ENCODE data around the gene MMP12.
"Not testable (repeated sequence)": the region's sequence is repeated elsewhere in the genome, so short reads cannot be mapped to it uniquely, and the experiment has no call there.

MMP12 gene

DNA sequence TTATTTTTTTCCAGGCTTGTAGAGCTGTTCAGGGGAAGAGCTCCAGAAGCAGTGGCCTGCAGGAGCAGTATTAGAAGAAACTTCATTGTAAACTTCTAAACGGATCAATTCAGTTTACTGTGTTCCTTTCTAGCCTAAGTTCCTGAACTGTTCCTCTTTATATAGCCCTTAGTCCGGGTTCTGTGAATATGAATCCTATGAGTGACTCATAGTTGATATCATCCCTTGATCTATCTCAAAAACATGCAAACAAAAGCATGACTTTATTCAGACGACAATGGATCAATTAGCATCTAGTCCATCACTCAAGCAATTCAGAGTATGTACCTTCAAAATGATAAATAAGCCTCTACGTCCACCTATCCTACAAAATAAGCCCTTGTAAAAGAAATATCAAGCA, at the start of gene MMP12:
MMP12 (minus strand) TSS at position 131 of the 400 bp plus-strand sequence; CDS start at position 86, 45 bp downstream.
- no peak for DNase-seq

DNA sequence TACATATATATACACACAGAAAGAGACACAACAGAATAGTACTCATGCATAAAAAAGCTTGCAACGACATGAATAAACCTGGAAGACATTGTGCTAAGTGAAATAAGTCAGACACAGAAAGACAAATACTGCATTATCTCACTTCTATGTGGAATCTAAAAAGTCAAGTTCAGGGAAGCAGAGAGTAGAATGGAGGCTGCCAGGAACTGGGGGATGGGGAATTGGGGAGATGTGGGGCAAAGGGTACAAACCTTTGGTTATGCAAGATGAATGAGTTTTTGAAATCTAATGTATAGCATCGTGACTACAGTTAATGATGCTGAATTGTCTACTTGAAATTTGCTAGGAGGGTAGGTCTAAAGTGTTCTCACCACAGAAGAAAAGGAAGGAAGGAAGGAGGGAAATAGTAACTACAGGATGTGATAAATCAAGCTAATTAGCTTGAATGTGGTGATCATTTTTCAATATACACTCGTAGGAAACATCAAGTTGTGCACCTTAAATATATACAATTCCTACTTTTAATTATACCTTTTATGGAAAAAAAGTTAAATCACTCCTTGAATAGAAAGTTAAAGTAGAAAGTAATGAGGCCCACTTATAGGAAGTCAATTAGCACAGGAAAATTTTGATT, 46.9 kb upstream of the MMP12 start:
- DNase-seq: no peak

DNA sequence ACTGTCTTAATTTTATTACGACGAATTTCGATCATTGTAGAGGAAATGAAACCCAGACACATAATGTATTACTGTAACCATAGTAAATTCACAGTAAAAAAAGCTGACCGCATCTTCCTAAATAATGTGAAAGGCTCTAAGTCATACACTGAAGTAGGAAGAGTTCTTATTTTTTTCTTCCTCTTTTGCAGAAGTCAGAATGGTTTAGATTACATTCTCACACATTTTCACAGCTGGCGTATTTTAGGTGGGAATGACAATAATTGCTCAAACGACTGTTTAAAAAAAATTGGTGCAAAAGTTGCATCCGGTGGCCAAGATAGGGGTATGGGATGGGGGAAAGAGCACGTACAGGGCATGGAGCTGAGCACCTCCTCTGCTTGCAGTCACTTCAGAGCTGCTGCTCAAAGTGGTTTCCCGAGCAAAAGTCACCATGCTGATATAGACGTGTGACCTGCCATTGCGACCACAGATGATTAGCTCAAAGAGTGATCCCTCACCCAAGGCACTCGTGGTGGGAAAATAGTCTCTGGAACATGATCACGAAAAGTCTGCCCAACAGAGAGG, 45.4 kb upstream of the MMP12 start:
- DNase-seq: no peak

DNA sequence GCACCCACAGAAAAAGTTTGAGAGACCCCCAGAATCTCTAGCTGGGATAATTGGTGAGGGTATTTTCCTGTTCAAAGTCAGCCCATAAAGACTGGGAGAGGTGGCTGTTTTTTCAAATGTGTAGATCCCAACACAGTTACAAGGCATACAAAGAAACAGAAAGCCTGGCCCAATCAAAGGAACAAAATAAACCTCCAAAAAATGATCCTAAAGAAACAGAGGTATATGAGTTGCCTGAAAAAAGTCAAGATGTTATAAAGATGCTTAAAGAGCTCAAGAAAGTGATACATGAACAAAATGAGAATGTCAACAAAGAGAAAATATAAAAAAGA, 40.2 kb upstream of the MMP12 start:
- DNase-seq: no peak

DNA sequence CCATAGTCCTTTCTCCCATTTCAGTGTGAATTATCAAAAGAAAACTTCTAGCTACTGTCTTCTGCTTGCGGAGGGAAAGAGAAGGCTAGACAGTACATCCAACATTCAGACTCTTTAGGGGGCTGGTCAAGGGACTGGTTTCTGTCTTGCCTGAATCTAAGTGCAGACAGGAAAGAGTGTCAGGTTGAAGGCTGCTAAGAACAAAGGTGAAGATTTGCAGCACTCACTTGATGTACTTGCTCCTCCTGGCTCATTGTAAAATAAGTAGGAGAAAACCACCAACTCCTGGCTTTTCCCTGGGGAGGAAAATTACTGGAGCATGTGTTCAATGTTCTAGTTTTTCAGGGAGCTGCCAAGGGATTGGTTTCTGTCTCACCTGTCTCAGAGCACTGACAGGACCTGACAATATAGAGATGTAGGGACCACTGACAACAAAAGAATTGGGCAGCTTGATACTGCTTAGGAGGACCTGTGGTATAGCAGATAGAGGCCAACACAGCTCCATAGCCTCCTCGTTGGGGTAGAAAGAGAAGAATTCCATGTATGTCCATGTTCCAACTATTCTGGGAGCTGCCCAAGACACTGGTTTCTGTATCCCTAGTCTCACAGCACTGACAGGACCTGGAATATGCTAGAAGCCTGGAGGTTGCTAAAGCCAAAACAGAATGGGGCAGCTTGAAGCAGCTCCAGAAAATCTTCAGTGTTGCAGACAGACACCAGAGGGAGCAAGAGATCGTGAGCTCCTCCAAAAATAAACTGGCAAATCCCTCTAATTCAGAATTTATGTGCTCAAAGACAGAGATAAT, 39.7 kb upstream of the MMP12 start:
- DNase-seq: peak; percentile 41

DNA sequence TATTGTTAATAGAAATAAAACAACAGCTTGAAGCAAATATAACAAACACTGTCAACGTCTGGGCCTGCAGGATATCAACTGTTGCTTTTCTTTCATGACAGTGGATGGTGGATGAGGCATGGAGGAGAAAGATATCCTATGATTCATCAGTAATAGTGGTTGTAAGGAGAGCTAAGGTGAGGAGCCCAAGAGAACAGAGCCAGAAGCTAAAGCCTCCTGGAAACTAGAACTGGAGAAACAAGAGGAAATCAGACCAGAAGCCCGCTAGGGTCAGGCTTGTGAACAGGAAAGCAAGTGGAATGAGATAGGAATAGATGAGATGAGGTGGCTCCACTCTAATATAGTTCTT, 37.7 kb upstream of the MMP12 start:
- no peak for DNase-seq

DNA sequence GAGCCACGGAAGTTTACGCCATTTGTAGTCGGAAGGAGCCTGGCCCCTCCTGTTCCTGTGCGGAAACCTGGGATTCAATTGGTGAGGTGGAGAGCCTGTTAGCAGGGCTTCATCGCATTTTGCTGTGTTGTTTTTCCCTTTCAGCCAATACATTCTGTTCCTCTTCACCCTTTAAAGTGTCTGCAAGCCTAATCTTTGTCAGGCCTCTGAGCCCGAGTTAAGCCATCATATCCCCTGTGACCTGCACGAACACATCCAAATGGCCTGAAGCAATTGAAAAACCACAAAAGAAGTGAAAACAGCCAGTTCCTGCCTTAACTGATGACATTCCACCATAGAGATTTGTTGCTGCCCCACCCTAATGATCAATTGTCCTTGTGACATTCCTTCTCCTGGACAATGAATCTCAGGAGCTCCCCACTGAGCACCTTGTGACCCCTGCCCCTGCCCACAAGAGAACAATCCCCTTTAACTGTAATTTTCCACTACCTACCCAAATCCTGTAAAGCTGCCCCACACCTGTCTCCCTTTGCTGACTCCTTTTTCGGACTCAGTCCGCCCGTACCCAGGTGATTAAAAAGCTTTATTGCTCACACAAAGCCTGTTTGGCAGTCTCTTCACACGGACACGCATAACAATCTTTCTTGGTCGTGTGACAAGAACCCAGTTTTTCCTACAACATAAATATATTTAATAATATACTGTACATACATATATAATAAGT, 37.1 kb upstream of the MMP12 start:
- no peak for DNase-seq

DNA sequence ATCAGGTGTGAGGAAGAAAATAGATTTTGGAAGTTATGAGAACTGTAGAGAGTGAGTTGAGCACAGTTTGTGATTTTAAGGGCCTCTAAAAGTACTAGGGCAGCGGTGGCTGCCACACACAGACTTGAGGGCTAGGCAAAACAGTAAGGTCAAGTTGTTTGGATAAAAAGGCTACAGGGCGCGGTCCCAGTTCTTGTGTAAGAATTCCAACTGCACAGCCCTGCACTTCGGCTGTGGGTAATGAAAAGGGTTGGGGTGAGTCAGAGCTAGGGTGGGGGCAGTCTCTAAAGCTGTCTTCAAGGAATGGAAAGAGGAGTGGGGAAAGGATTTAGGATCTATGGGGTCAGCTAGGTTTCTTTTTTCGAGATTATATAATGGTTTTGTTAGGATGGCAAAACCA, 31.1 kb upstream of the MMP12 start:
- DNase-seq: not testable (repeated sequence)

DNA sequence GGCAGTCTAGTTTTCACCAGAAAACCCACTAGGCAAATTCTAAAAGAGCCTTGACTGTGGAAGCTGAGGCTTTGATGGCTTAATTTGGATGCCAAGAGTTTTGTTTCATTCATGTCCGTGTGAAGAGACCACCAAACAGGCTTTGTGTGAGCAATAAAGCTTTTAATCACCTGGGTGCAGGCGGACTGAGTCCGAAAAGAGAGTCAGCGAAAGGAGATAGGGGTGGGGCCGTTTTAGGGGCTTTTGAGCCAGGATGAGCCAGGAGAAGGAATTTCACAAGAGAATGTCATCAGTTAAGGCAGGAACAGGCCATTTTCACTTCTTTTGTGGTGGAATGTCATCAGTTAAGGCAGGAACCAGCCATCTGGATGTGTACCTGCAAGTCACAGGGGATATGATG, 29.1 kb upstream of the MMP12 start:
- DNase-seq: not testable (repeated sequence)

DNA sequence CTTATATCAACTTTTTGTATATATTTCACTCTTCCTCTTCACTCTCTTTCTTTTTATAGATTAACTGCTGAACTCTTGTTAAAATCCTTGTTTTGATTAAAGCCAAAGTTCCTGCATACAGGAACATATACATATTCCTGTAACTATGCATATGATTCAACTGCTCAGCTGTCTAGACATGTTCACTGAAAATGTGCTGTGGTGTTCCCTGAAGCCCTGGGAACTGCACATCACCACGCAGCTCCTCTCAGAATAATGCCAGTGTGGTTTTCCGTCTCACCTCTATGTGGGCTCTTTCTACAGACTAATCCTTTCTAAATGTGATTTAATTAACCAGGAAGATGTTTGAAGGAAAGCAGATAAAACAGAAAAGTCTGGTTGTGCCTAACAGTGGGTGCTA, 25.6 kb upstream of the MMP12 start:
- no peak for DNase-seq

DNA sequence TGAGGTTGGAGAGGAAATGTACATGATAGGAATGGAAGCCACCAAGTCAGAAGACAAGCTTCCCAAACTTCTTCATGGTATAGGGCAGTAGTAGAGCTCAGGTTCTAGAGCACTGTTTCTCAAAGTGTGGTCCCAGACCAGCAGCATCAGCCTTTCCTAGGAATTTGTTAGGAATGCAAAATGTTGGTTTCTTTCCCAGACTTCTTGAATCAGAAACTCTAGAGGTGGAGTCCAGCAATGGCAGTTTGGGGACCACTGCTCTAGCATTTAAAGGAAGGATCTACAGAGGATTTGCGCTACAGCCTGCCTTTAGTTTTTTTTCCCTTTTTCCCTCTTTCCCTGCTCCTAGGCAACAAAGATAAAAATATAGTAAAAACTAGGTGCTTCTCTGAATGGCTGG, 17.0 kb upstream of the MMP12 start:
- DNase-seq: no peak

DNA sequence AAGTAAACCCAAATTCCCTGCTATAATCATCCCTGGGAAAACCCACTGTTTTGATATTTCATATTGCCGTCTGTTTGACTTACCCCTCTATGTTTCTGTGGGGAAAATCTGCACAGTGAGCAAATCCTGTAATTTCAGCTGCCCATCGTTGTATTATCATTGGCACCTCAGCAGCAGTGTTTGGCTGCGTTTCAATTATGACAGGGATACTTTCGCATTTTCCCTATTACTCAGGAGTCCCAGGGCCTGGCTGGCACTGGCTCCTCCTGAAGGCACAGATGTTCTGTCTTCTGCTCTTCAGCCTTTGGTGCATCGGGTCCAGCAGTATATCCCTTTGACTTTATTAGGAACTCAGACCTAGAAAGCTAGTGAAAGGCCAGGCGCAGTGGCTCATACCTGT, 12.2 kb upstream of the MMP12 start:
- DNase-seq: no peak

DNA sequence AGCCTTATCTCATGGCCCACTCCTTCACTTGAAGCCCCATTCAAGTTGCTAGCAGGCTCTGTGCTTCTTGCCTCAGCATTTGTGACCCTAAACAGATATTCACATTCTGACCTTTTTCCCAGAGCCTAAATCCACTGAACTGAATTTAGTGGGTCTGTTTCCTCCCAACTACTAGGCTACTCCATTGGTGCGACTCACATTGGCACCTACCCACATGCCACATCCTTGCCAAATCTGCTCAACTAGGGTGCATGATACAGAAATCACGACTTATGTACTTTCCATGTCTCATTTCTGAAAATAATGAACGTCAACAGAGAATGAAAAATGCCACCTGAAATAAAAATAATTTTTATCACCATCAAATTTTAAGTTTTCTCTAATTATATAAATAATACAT, 8.4 kb upstream of the MMP12 start:
- DNase-seq: no peak

DNA sequence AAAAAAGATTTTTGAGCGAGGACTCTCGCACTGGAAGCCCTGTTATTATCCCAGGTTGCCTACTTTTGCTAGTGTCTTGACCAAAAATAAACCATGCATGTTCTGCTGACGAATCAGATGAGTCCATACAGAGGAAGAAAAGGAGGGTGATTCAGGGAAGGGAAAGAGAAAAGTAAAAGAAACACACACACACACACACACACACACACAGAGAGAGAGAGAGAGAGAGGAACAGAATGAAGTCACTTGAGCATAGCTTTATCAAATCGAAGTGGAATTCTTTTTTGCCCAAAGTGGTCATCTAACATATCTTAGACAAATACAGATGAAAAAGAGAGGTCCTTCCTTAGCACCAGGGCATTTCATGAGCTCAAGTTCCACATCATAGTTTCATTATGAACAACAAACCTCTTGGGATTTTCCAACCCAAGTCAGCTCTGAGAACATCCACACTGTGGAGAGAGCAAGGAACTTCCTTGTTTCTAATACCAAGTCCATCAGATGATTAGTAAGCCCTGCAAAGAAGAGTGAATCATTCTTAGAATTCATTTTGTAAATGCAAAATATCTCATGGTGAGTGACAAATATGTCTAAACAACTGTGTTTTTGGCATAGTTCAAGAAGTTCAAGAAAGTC, 7.7 kb upstream of the MMP12 start:
- DNase-seq: no peak

DNA sequence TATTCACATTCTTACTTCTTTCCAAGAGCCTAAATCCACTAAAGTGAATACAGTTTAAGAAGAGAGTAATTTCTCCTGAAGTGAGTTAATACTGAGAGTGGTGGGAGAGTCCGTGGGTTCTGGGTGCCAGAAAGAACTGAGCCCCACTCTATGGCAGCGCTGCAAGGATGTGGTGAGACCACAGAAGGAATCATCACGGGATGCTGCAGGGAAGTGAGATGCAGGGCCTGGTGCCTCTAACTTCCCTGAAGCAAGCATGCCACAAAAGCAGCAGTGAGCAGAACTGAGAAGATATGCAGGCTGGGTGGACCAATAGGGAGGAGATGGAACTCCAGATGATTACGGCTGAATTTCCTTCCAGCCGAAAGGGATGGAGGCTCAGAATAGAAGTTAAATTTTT, 5.0 kb upstream of the MMP12 start:
- no peak for DNase-seq

DNA sequence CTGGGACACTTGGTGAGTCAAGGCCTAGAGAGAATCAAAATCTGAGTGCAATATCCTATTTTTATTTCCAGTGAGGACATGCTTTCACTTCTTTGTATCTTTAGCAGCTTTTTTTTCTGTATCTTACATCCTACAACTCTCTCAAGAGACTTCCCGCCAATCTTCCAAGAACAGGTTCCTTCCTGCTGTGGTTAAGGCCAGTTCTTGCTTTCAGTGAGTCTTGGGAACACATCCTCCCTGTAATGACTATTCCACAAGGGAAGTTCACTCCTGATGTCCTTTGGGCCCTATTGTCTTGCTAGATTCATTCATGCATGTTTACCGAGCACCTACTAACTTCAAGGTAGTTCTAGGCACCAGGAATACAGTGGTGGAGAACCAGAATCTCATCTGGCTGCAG, 3.8 kb upstream of the MMP12 start:
- DNase-seq: no peak

DNA sequence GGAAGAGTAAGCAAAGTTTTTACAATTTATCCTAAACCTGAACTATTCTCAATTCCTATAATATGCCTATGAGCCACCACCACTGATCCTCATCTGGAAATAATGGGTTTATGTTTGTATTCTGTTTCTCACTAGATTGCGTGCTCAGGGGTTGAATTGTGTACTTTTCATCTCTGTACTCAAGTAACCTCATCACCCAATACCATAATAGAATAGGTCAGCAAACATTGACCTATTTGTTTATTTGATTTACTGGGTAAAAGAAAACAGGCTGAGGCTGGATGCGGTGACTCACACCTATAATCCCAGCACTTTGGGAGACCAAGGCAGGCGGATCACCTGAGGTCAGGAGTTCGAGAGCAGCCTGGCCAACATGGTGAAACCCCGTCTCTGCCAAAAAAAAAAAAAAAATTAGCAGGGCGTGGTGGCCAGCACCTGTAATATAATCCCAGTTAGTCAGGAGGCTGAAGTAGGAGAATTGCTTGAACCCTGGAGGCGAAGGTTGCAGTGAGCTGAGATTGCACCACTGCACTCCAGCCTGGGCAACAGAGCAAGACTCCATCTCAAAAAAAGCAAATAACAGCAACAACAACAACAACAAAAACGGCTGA, 5.3 kb downstream of the MMP12 start:
- DNase-seq: not testable (repeated sequence)

DNA sequence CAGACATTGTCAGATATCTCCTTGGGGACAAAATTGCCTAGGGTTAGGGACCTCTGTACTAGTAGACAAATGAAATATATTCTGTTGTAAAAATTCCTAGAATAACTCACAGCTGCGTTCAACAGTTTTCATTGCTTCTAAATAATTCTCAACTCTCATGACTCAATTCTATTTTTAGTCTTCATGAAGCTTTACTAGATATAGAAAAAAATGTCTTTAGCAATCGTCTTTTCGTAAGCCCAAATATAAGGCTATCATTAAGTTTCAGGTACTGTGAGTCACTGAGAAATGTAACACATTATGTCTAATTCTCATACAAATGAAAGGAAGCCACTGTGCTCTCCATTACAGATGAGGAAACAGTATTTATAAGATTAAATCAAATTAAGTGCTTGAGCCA, 6.4 kb downstream of the MMP12 start:
- DNase-seq: no peak

DNA sequence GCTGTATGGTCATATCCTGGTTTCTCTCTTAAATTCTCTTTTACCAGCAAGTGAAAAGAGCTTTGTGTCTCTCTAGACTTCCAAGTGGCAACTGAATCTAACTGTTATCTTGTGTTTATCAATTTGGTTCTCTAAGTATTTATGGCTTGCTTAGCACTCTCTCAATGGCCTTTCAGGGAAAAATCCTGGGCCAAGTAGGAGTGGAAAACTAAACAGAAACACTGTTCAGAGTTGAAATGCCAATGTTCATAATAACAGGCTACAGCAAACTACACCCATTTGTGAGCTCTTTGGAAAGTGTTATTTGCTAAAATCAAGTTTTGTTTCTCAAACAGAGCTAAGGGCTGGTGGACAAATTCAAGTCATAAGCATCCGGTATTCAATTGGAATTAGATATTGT, 10.1 kb downstream of the MMP12 start:
- DNase-seq: no peak

DNA sequence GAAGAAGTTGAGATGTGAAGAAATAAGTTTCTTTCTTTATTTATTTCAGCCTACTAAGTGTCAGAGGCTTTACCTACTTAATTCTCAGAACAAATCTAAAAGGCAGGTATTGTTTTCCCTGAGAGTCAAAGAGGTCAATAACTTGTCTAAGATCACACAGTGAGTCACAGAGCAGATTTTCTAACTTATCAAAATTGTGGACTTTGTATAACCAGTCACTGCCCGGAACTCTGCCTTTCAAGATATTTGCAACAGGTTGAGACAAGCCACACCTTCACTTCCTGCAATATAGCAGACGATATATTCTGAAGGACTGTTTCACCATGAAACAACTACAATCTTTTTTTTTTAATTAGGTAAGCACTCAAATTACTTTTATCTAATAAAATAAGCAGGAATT, 20.8 kb downstream of the MMP12 start:
- DNase-seq: no peak

DNA sequence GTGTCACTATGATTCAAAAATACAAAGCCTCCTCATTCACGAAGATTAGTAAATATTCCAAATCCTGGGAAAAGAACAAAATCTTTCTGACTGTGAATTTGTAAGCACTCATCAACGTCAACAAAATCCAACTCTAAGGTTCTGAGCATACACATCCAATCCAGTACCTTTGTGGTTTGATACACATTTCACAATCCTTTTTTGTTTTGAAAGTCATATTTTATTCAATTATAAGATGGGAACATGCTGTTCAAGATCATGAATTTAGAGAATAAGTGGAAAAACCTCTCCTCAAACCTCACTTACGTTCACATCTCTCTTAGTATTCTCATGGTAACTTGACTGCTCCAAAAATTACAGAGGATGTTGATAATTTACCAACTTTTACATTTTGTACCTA, 21.7 kb downstream of the MMP12 start:
- DNase-seq: no peak

DNA sequence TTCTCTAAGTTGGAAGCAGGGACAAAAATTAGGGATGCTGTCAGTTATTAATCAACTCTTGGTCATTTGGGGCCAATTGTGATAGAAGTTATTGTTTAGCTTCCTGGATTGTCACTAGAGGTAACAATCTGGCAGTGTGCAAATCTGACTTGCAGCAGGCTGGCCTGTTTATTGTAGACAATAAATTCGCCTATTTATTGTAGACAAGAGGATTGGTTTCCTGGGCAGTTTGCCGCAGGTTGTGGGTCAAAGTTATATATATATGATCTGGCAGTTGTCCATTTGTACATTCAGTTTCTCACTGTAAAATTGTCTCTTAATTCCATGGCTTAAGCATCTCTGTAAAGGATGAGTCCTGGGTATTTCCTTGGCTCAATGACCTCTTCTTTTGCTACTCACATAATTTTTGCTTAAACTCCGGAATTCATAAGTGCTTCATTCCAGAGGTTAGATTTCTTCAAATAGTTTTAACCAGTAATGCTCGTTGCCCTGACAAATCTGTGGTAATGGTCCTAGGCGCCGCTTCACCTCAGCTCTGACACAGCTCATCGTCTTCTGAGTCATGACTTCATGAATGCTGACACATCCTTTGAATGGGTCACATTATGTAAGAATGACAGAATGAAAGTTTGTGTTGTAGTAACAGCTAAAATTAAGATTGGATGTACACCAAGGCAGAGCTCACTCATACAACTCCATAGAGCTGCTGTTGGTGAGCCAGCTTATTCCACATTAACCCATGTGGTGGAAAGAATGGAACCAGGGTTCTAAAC, 23.6 kb downstream of the MMP12 start:
- DNase-seq: peak; percentile 46
